T-helper 9 cell (primary cell): ENCODE data around the gene AIM2.
"Not testable (repeated sequence)": the region's sequence is repeated elsewhere in the genome, so short reads cannot be mapped to it uniquely, and the experiment has no call there.

ENCODE experiments used
- DNase-seq: peaks from one replicate; pipeline ENCODE4 v3.0.0-alpha.2; 2020
- total RNA-seq, 2 donors: gene quantifications; one replicate each; lab custom pipeline; 2026; lab: John Stamatoyannopoulos, UW

The AIM2 gene
- 5.3 to 32.9 reads per million in 2 donors for total RNA-seq

DNA sequence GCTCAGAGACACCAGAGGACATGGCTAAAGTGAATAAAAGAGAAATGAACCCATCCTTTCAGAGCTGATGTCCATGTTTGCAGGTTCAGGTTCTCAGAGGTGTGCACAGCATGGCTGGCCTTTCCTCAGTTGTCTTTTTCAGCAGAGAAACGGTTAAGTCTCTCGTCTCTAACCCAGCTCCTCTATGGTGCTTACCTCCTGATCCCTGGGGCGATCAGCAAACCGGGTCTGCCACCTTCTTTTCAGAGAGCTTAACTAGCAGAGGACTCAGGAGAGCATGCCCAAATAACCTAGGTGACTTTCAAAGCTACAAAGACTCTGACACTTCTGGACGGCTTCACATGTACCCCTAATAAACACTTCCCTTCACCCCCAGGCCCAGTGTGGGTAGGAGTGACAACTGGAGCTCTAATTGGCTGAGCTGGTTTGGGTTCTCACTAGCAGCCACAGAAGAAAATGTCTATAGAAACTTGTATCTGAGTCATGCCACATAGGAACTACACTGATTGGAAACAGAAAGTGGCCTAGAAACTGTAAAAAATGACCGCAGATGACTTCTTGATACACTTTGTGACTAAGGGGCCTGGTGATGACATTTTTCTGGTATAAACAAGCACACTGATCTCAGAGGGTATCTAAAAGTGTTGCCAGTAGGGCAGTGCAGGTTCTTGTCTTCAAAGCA lies at the start of gene AIM2:
TSS of gene AIM2 (minus strand) at position 329 of the 682 bp plus-strand sequence. CDS start 3,267 bp downstream, outside the sequence.
- DNase-seq, result peak; percentile 45

- no peak for DNase-seq
These were observed 47.0 kb upstream of the AIM2 start for GRCh38 chr1:159123587-159123986.

DNA sequence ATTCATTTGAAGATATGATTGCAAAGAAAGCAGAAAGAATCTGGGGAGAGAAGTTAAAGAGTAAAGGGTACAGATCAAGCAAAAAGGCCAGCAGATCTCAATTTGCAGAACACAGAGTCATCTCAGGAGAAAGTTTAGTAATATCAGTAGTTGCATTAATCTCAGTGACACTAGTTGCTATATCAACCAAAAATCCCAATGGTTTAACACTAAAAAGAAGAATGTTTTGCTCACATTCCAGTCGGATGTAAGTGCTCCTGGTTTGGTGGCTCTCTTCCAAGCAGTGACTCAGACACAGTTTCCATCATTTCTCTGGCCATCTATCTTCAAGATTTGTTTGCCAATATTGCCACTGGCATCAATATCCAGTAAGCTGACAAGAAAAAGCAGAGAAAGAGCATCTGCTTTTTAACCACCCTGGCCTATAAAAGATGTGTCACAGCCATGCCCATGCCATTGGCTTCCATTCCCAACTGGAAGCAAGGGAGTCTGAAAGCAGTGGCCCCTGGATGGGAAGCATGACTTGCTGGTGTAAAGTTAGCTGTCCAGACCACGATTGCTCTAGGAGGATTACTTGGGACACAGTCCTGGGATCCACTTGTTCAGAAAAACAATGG lies 45.5 kb upstream of the AIM2 start:
- DNase-seq, result no peak

DNA sequence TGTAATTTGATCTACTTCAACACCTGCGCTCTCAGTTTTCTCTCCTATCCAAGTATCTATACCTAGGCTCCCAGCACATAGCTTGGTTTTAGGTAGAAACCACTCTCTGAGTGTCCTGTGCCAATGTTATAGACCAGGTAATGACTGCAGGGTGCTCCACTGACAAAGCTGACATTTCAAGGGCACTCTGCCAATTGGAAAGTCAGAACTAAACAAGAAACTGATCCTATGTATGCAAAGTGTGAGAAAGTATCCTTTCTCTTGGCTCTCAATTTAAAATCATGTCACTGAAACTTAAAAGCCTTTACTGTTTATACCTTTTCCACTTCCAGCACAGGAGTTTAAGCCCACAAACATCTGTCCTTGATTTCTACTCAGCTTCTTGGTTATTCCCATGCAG lies 45.0 kb upstream of the AIM2 start:
- DNase-seq, result no peak

- no peak for DNase-seq
These were observed 43.8 kb upstream of the AIM2 start for GRCh38 chr1:159120317-159120716.

DNA sequence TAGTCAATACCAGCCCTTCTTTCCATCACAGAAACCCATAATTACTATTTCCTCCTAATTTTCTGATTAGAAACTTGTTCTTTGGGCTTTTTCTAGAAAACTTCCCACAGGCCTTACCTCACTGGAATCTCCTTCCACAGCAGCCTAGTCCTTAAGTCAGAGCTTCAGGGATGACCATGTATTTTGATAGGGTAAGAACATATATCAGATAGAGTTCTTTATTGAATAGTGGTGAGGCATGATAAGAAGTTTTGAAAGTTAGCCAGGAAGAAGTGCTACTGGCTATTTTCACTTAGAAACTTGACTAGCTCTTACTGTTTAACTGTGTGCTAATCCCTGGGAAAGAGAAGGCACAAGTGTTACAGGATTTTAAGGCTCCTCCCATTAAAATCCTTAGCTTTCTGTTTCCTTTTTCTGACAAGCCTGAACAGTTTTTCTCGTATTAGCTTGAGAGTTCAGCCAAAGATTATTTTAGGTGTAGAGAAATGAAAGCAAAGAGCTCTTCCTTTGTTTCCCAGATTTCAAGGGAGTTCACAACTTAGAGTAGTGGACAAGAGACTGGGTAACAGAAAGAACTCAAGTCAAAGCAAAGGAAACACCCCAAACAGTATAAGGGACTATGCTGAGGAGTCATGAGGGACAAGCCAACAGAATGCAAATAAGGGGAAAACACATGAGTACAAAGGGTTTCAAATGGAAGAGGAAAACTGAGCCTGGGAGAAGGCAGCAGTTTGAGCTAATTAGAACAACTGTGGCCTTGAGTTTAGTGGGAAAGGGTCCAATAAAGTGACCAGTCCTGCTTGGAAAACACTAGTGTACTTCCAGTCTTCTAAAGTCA lies 37.2 kb upstream of the AIM2 start:
- DNase-seq, result no peak

DNA sequence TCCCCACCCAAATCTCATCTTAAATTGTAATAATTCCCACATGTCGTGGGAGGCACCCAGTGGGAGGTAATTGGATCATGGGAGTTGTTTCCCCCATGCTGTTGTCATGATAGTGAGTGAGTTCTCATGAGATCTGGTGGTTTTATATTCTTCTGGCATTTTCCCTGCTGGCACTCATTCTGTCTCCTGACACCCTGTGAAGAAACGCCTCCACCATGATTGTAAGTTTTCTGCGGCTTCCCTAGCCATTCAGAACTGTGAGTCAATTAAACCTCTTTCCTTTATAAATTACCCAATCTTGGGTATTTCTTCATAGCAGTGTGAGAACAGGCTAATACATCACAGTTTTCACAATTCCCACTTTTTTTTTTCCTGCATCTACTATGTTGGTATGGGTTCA lies 26.5 kb upstream of the AIM2 start:
- not testable (repeated sequence) for DNase-seq

GRCh38 chr1:159100589-159100988 lies 24.0 kb upstream of the AIM2 start:
- no peak for DNase-seq

DNA sequence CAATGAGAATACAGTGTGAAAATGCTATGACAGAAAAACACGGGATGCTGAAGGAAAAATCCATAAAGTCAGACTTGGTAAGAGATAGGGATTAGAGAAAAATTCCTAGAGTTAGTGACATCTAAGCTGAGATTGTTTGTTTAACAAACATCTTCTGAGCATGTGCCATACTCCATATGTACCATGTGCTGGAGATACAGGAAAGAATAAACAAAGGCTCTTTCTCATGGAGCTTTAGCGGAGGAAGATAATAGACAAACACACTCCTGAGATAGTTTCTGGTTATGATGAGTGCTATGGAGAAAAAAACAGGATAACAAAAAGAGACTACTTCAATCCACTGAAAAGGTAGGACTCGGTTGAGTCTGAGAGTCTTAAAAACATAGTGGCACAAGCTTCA lies 22.0 kb upstream of the AIM2 start:
- DNase-seq, result no peak

DNA sequence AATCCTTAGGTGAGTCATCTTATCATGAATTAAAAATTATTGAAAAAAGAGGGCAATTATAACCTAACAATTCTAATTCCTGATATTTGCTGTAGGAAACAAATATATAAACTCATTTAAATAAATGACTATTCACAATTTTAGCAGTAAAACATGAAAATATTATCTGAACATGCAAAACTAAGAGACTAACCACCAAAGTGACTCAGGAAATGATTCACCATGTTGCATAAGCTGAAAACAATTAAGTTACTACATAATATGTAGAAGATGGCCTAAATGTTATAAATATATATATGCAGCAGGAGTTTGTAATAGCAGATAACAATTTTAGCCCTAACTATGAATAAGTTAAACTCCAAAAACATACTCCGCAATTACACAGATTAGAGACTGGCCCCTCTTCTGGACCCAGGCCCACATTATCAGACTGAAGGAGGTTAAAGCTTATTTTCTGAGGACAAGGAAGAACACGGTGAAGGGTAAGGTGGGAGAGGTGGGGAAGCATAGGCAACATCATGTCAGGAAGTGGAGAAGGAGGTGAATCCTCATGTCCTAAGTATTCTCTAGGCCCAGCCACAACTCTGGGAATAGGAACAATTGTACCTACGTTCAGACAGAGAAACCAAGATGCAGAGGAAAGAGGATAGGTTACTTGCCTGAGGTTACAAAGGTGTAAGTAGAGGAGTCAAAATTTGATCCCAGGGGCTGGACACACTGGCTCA lies 15.6 kb upstream of the AIM2 start:
- DNase-seq, result no peak

GRCh38 chr1:159091607-159092031 lies 15.1 kb upstream of the AIM2 start:
- no peak for DNase-seq

GRCh38 chr1:159091180-159091560 lies 14.6 kb upstream of the AIM2 start:
- DNase-seq, result no peak

- DNase-seq, result no peak
These were observed 14.0 kb upstream of the AIM2 start for GRCh38 chr1:159090286-159091179.

- DNase-seq, result no peak
These were observed 12.7 kb upstream of the AIM2 start for GRCh38 chr1:159089184-159089791.

DNA sequence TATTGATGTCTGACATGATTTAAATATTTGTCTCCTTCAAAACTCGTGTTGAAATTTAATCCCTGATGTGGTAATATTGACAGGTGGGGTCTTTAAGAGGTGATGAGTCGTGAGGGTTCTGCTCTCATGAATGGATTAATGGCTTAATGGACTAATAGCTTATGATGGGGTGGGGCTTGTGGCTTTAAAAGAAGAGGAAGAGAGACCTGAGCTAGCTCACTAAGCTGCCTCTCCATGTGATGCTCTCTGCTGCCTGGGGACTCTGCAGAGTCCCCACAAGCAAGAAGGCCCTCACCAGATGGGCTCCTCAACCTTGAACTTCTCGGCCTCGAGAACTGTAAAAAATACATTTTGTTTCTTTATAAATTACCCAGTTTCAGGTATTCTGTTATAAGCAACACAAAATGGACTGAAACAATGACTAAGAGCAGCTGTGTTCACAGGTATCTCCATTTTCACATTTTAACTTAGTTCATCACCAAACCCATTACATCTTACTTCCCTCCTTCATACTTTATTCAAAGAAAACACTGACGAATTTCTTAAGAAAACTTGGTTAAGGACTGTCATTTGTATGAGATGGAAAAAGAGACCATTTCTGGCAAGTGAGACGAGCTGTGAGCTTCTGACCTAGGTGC lies 12.1 kb upstream of the AIM2 start:
- no peak for DNase-seq

DNA sequence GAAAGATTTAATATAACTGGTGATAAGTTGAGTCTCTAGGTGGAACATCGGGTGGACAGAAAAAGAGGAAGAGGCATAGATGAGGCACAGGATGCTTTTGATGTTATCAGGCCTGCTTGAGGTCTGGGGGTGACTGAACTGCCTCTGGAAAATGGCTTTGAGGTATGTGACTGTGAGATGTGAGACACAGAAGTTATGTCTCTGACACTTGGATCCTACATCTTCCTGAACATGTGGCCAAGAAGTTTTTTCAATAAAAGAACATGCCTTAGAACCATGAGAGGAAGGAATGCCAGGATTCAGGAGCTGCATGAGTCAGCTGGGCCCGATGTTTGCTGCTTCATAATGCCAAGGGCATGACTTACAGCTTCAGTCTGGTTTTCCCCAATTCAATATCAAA lies 11.5 kb upstream of the AIM2 start:
- no peak for DNase-seq

DNA sequence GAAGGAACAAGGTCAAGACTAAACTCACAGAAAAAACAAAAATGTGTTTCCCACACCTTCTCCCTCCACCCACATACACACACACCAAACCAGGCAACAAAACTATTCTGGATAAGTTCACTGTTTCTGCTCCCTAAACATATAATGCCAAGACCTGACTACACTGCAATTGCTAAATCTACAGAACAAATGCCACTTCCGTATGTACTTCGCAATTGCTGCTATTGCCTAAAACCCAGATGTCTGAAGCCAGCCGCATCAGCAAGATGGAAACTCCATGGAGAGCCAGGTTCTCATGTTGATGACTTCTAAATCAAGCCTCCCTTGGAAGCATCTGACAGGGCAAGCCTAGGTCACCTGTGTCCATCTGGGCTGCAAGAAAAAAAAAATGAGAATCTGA lies 8.3 kb upstream of the AIM2 start:
- no peak for DNase-seq

GRCh38 chr1:159084152-159084551 lies 7.6 kb upstream of the AIM2 start:
- no peak for DNase-seq

DNA sequence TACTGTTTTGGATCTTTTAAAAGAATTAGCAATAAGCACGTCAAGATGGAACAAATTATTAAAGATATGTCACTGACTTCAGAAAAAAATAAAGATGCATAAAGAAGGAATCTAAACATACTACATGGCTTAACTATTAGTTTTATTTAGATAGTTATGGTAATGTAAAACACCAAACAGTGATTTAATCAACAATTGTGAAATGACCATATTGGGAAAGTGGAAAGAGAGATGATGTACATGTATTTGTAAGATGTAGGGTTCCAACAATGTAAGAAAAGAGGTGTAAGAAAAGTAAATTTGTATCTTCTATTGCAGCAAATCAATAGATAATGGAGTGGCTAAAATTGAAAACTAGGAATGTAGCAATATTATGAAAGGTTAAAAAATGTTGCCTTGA lies 6.4 kb upstream of the AIM2 start:
- no peak for DNase-seq

- no peak for DNase-seq
These were observed 5.1 kb upstream of the AIM2 start for GRCh38 chr1:159081626-159082025.

- no peak for DNase-seq
These were observed 3.0 kb upstream of the AIM2 start for GRCh38 chr1:159079525-159079924.
